ENCODE data around the gene PCDH9. TPM values are rescaled to one million over a fixed set of nuclear protein-coding genes. Genes with fewer than 3 reads are reported as not detected.

PCDH9 gene
- total and polyA plus RNA-seq, 7 donors: under 0.01 to 15.7 (median 8.7) TPM; not detected in 1

DNA sequence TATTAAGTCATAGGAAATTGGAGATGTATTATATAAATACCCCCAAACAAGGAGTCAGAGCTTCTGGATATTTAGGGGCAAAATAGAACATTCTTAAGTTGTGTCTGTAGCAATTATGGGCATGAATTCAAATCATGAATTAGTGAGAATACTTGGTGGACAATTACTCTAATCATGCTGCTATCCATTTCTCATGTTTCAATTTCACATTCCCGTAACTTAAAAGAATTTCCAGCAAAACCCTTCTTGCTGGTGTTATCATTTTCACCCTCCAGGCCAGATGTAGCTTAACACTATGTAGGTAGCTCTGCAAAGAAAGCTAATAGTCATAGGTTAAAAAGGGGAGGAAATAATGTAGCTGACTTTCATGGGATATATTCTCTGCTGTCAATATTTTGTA is 136.1 kb downstream of the PCDH9 start:
- H3K4me3 ChIP-seq: no peak overlapping the region
- intact Hi-C loops (cut with DNase I): no loop called here
- TF ChIP-seq POLR2AphosphoS5 (IDR thresholded peaks at IDR 0.05) (no peak), POLR2A (IDR thresholded peaks at IDR 0.05) (no peak), EP300 (IDR thresholded peaks at IDR 0.05) (no peak)
- TF ChIP-seq, protein P1, sequence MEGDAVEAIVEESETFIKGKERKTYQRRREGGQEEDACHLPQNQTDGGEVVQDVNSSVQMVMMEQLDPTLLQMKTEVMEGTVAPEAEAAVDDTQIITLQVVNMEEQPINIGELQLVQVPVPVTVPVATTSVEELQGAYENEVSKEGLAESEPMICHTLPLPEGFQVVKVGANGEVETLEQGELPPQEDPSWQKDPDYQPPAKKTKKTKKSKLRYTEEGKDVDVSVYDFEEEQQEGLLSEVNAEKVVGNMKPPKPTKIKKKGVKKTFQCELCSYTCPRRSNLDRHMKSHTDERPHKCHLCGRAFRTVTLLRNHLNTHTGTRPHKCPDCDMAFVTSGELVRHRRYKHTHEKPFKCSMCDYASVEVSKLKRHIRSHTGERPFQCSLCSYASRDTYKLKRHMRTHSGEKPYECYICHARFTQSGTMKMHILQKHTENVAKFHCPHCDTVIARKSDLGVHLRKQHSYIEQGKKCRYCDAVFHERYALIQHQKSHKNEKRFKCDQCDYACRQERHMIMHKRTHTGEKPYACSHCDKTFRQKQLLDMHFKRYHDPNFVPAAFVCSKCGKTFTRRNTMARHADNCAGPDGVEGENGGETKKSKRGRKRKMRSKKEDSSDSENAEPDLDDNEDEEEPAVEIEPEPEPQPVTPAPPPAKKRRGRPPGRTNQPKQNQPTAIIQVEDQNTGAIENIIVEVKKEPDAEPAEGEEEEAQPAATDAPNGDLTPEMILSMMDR (IDR thresholded peaks at IDR 0.05): no peak
- H3K36me3 ChIP-seq: no peaks in the 10 kb centered on the region
- no peaks in the 10 kb centered on the region for H3K9me3 ChIP-seq
- 90 to 91% methylated on average over 1 of the region's 1 CpG for WGBS, 2 donors
- no peak overlapping the region for H3K27ac ChIP-seq
- peaks cover 0 to 7% (median 0%) of the 10 kb centered on the region in 4 donors for H3K4me1 ChIP-seq
- DNase-seq: no peak
- H3K27me3 ChIP-seq: no peaks in the 10 kb centered on the region

DNA sequence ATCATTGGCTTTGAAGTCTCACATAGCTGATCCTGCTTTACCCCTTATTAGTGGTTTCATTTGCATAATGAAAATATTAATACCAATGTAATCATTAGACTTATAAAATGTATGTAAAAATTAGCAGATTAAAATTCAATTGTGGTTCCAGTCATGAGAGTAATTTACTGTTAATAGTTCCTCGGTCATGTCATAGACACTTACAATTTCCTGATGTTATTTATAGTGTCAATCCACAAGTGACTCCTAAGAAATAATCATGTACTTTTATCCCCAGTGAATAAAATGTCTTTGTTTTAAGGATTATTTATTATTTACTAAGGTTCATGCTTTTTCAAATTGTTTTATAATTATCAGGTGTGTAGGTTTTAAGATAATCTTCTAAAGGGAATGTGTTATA is 138.5 kb downstream of the PCDH9 start:
- WGBS, 2 donors: 74 to 84% methylated on average over 1 of the region's 1 CpG
- no peak overlapping the region for H3K27ac ChIP-seq
- H3K9me3 ChIP-seq: no peaks in the 10 kb centered on the region
- intact Hi-C loops (cut with DNase I): no loop called here
- H3K27me3 ChIP-seq: no peaks in the 10 kb centered on the region
- no peak for DNase-seq
- TF ChIP-seq POLR2A (IDR thresholded peaks at IDR 0.05) (no peak), POLR2AphosphoS5 (IDR thresholded peaks at IDR 0.05) (no peak), EP300 (IDR thresholded peaks at IDR 0.05) (no peak)
- TF ChIP-seq, protein P1 (IDR thresholded peaks at IDR 0.05): no peak
- H3K4me1 ChIP-seq: peaks cover 0 to 19% (median 11%) of the 10 kb centered on the region in 4 donors
- no peaks in the 10 kb centered on the region for H3K36me3 ChIP-seq
- no peak overlapping the region for H3K4me3 ChIP-seq

DNA sequence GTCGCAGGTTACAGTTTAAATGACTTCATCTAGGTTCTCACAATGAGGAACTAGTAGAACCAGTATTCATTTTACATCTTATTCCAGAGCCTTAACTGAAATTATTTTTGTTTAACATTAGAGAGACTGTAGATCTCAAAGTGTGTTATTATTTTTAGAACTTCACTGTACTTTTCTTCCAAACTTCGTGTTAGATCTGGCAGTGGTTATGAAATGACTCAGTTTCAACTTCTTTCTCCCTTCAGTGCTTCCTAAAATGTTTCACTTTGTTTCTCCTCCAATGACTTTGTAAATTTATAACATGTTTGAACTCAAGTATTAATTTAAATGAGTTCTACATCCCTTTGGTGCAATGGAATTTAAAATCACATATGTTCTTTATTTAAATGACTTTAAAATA is 139.3 kb downstream of the PCDH9 start:
- no peak overlapping the region for H3K4me3 ChIP-seq
- TF ChIP-seq POLR2A (IDR thresholded peaks at IDR 0.05): no peak
- no peak for TF ChIP-seq POLR2AphosphoS5 (IDR thresholded peaks at IDR 0.05)
- TF ChIP-seq, protein P1 (IDR thresholded peaks at IDR 0.05): no peak
- TF ChIP-seq EP300 (IDR thresholded peaks at IDR 0.05): no peak
- H3K27me3 ChIP-seq: no peaks in the 10 kb centered on the region
- no peak for DNase-seq
- H3K36me3 ChIP-seq: no peaks in the 10 kb centered on the region
- WGBS, 2 donors: 62 to 68% methylated on average over 2 of the region's 2 CpGs
- H3K9me3 ChIP-seq: no peaks in the 10 kb centered on the region
- no peak overlapping the region for H3K27ac ChIP-seq
- H3K4me1 ChIP-seq: peaks cover 0 to 25% (median 18%) of the 10 kb centered on the region in 4 donors
- intact Hi-C loops (cut with DNase I): no loop called here

DNA sequence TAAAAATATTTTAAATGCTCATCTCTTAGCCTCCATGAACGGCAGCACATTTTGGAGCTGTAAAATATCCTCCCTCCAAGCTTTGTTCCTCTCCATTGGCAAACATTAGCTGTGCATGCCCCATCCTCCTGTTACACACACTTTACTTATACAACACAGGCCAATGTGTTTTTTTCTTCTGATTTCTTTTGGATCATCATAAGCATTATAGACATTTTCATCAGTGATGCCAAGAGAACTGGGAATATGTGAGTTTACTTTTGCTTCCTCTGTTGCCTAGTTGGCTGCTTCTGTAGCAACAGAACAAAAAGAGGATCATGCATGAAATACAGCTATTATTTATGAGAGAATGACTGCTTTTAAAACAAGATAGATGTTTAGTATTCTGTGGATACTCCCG is 142.6 kb downstream of the PCDH9 start:
- no peak for DNase-seq

More for the DNA sequence above, 142.6 kb downstream of the PCDH9 start:
- WGBS, 2 donors: 64 to 73% methylated on average over 2 of the region's 2 CpGs
- H3K27ac ChIP-seq: peak overlapping the region in 1 of 4 donors; percentile 11
- no peaks in the 10 kb centered on the region for H3K27me3 ChIP-seq
- H3K36me3 ChIP-seq: no peaks in the 10 kb centered on the region
- intact Hi-C loops (cut with DNase I): no loop called here
- H3K4me3 ChIP-seq: no peak overlapping the region
- peaks cover 0 to 30% (median 25%) of the 10 kb centered on the region in 4 donors for H3K4me1 ChIP-seq
- TF ChIP-seq, protein P1 (IDR thresholded peaks at IDR 0.05): no peak
- TF ChIP-seq POLR2AphosphoS5 (IDR thresholded peaks at IDR 0.05): no peak
- no peak for TF ChIP-seq EP300 (IDR thresholded peaks at IDR 0.05)
- no peak for TF ChIP-seq POLR2A (IDR thresholded peaks at IDR 0.05)
- H3K9me3 ChIP-seq: no peaks in the 10 kb centered on the region
